Hepatocyte (in vitro differentiated cells): ENCODE results near the gene PDE7B. TPM values are rescaled to one million over a fixed set of nuclear protein-coding genes. Genes with fewer than 3 reads are reported as not detected.

Source experiments
- DNase-seq: peaks from one replicate; pipeline ENCODE4 v3.0.0-alpha.2; 2016; ENCODE audit warnings: low spot score
- H2AFZ ChIP-seq: fragments of 200-600 bp; sonication (generic); 2 replicates; pipeline ENCODE4 v1.6.0; 2016; ENCODE audit warnings: antibody characterized with exemption, mild to moderate bottlenecking
- H3K27ac ChIP-seq: fragments of 200-600 bp; sonication (generic); 2 replicates; pipeline ENCODE4 v1.5.1; 2016; ENCODE audit warnings: mild to moderate bottlenecking
- H3K27me3 ChIP-seq: fragments of 200-600 bp; sonication (generic); 2 replicates; pipeline ENCODE4 v1.6.1; 2016
- H3K36me3 ChIP-seq: fragments of 200-600 bp; sonication (generic); replicated peaks from 2 replicates; pipeline ENCODE4 v1.5.1; 2016; ENCODE audit warnings: low read depth; ENCODE audit not compliant: insufficient read depth
- H3K4me1 ChIP-seq: fragments of 200-600 bp; sonication (generic); 2 replicates; pipeline ENCODE4 v1.5.1; 2016; ENCODE audit warnings: mild to moderate bottlenecking, moderate library complexity; ENCODE audit not compliant: insufficient read depth
- H3K4me2 ChIP-seq: fragments of 200-600 bp; sonication (generic); 2 replicates; pipeline ENCODE4 v1.6.0; 2016
- H3K4me3 ChIP-seq: fragments of 200-600 bp; sonication (generic); 2 replicates; pipeline ENCODE4 v1.5.1; 2016; ENCODE audit warnings: mild to moderate bottlenecking
- H3K79me2 ChIP-seq: fragments of 200-600 bp; sonication (generic); 2 replicates; pipeline ENCODE4 v1.6.0; 2017; ENCODE audit warnings: mild to moderate bottlenecking
- H3K9me2 ChIP-seq: fragments of 200-600 bp; sonication (generic); replicated peaks from 2 replicates; pipeline ENCODE4 v1.6.0; 2017; ENCODE audit warnings: mild to moderate bottlenecking; ENCODE audit not compliant: insufficient read depth
- H3K9me3 ChIP-seq: fragments of 200-600 bp; sonication (generic); 2 replicates; pipeline ENCODE4 v1.5.1; 2016; ENCODE audit warnings: low read depth, mild to moderate bottlenecking
- H4K20me1 ChIP-seq: fragments of 200-600 bp; sonication (generic); 2 replicates; pipeline ENCODE4 v1.6.0; 2016; ENCODE audit warnings: mild to moderate bottlenecking; ENCODE audit not compliant: insufficient read depth, poor library complexity, severe bottlenecking
- EZH2 ChIP-seq: fragments of 200-600 bp; sonication (generic); IDR thresholded peaks from 2 replicates; pipeline ENCODE4 v1.6.1; 2016; ENCODE audit warnings: antibody characterized with exemption, mild to moderate bottlenecking, borderline replicate concordance
- EZH2phosphoT487 ChIP-seq: fragments of 200-600 bp; sonication (generic); IDR thresholded peaks from one replicate; pipeline ENCODE4 v1.6.1; 2018; ENCODE audit warnings: antibody characterized with exemption, mild to moderate bottlenecking, low read depth, moderate library complexity; ENCODE audit not compliant: unreplicated experiment, severe bottlenecking
- WGBS: methylation state at CpG from one replicate; pipeline ENCODE4 v1.1.6; 2016; ENCODE audit warnings: low lambda C conversion rate; ENCODE audit errors: missing lambda C conversion rate; 5-methylcytosine and 5-hydroxymethylcytosine counted together
- polyA plus RNA-seq: library from polyadenylated mRNA; unstranded; fragments of >200 nt; fragmentation: Nextera tagmentation; extraction: Ambion mirVana; gene quantifications from 2 replicates; pipeline ENCODE4 v1.2.1, GENCODE V29; 2016
- total RNA-seq: library from RNA; depleted of rRNA; stranded (reverse); fragments of >200 nt; gene quantifications from 2 replicates; pipeline ENCODE4 v1.2.3, GENCODE V29; 2014
- TF ChIP-seq, protein P1 (sequence below): fragments of 200-600 bp; sonication (generic); IDR thresholded peaks from 2 replicates; pipeline ENCODE4 v1.5.1; 2016; ENCODE audit warnings: antibody characterized with exemption, mild to moderate bottlenecking; ENCODE audit not compliant: poor library complexity

Gene PDE7B
- total and polyA plus RNA-seq, 2 experiments from 2014 or later = 3.4 to 7.2 TPM

DNA sequence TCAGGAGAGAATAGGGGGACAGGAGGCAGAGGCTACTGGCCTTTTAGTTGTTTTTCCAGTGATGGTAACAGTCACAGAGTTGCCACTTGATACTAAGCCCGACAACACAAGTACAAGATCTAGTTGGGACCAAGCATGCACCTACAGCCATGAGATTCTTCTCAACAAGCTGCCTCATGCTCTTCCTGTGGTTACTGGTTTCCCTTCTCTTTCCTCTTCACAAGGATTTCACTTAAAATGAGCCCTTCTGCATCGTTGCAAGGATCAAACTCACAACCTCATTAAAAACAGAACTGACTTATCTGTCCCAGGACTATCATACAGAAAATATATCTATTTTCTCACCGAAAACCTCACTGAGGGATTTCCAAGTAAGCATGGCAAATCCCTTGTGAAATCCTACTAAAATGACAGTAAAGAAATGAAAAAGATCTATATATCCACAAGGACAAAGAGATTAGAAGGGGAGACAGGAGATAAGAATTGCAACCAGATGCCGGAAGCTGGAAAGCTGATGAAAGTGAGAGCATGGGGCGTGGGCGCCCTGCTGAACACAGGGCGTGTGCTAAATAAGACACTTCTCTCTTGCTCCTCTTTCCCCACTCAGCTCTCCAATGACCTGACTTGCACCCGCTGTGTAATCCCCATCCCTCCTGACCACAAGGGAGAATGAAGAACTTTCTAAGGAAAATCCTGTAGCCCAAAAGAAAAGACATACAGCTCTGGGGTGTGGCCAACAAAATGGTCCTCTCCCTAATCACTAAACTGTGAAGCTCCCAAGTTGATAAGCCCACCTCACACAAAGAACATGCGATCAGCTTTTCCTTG lies 385.2 kb downstream of the PDE7B start:
- H2AFZ ChIP-seq = no peak overlapping the region
- DNase-seq = no peak
- no peaks in the 10 kb centered on the region for H3K9me2 ChIP-seq
- no peaks in the 10 kb centered on the region for H3K9me3 ChIP-seq
- no peaks in the 10 kb centered on the region for H3K36me3 ChIP-seq
- no peak overlapping the region for H3K4me2 ChIP-seq
- TF ChIP-seq EZH2 = no peak
- no peak for TF ChIP-seq EZH2phosphoT487
- TF ChIP-seq, protein P1, sequence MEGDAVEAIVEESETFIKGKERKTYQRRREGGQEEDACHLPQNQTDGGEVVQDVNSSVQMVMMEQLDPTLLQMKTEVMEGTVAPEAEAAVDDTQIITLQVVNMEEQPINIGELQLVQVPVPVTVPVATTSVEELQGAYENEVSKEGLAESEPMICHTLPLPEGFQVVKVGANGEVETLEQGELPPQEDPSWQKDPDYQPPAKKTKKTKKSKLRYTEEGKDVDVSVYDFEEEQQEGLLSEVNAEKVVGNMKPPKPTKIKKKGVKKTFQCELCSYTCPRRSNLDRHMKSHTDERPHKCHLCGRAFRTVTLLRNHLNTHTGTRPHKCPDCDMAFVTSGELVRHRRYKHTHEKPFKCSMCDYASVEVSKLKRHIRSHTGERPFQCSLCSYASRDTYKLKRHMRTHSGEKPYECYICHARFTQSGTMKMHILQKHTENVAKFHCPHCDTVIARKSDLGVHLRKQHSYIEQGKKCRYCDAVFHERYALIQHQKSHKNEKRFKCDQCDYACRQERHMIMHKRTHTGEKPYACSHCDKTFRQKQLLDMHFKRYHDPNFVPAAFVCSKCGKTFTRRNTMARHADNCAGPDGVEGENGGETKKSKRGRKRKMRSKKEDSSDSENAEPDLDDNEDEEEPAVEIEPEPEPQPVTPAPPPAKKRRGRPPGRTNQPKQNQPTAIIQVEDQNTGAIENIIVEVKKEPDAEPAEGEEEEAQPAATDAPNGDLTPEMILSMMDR = no peak
- H3K79me2 ChIP-seq = no peaks in the 10 kb centered on the region
- H4K20me1 ChIP-seq = no peaks in the 10 kb centered on the region
- no peaks in the 10 kb centered on the region for H3K27me3 ChIP-seq
- no peak overlapping the region for H3K4me3 ChIP-seq
- WGBS = 63% methylated on average over 9 of the region's 9 CpGs
- H3K4me1 ChIP-seq = no peaks in the 10 kb centered on the region
- H3K27ac ChIP-seq = no peak overlapping the region

DNA sequence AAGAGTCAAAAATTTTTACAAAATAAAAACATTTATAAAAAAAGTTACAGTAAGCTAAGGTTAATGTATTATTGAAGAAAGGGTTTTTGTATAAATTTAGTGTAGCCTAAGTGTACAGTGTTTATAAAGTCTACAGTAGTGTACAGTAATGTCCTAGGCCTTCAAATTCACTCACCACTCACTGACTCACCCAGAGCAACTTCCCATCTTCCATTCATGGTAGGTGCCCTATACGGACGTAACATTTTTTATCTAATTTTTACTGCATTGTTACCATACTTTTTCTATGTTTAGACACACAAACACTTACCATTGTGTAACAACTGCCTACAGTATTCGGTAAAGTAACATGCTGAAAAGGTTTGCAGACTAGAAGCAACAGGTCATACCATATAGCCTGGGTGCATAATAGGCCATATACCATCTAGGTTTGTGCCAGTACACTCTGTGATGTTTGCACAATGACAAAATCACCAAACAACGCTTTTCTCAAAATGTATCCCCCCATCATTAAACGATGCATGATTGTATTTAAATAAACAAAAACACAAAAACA lies 392.6 kb downstream of the PDE7B start:
- H3K27ac ChIP-seq = no peak overlapping the region
- H3K79me2 ChIP-seq = no peaks in the 10 kb centered on the region
- H3K27me3 ChIP-seq = no peaks in the 10 kb centered on the region
- no peak overlapping the region for H3K4me3 ChIP-seq
- H3K9me3 ChIP-seq = no peaks in the 10 kb centered on the region
- TF ChIP-seq EZH2 (no peak), EZH2phosphoT487 (no peak)
- TF ChIP-seq, protein P1 = no peak
- no peaks in the 10 kb centered on the region for H3K4me1 ChIP-seq
- H3K9me2 ChIP-seq = no peaks in the 10 kb centered on the region
- no peaks in the 10 kb centered on the region for H4K20me1 ChIP-seq
- H3K36me3 ChIP-seq = no peaks in the 10 kb centered on the region
- H2AFZ ChIP-seq = no peak overlapping the region
- no peak overlapping the region for H3K4me2 ChIP-seq
- DNase-seq = no peak
- 93% methylated on average over 5 of the region's 5 CpGs for WGBS
